CD4-positive, alpha-beta T cell (primary cell): ENCODE data around the gene MMP23B. TPM values are rescaled to one million over a fixed set of nuclear protein-coding genes. Genes with fewer than 3 reads are reported as not detected.

Experiments
- ATAC-seq: fragments of 200-7000 bp; cut with Tn5 transposase; one replicate; pipeline ENCODE4 v1.10.0; 2022; ENCODE audit warnings: mild to moderate bottlenecking; ENCODE audit not compliant: poor library complexity
- CTCF ChIA-PET: fragments of 350-600 bp; sonication (Branson Sonifier 250); formaldehyde crosslinking; loops from one replicate; lab custom pipeline; 2021; ENCODE audit warnings: antibody characterized with exemption, inconsistent platforms; lab: Charles Lee
- POLR2A ChIA-PET: fragments of 350-600 bp; sonication (Branson Sonifier 250); formaldehyde crosslinking; loops from one replicate; lab custom pipeline; 2021; ENCODE audit warnings: antibody characterized with exemption, inconsistent platforms; lab: Charles Lee
- DNase-seq, 14 experiments: peaks; one replicate each; pipeline ENCODE4 v3.0.0-alpha.2; 2013 to 2020; ENCODE audit warnings: mixed read lengths in 2 of 14
- H3K27ac ChIP-seq, 2 donors: one replicate each; pipeline versions ENCODE4 v1.5.1 to v1.7.0; 2013; ENCODE audit warnings: low read length in 2 of 2, low read depth in 1 of 2, mild to moderate bottlenecking in 1 of 2
- H3K27me3 ChIP-seq, 2 experiments: 1 replicate in 1 of 2; 2 replicates in 1 of 2; pipeline versions ENCODE4 v1.6.1 to v1.7.0; 2013; ENCODE audit warnings: low read length in 2 of 2, control low read depth in 1 of 2, mild to moderate bottlenecking in 1 of 2, moderate library complexity in 1 of 2; ENCODE audit not compliant: insufficient read depth in 2 of 2, control insufficient read depth in 1 of 2
- H3K36me3 ChIP-seq: one replicate; pipeline ENCODE4 v1.6.1; 2013; ENCODE audit warnings: low read length, control low read depth; ENCODE audit not compliant: insufficient read depth
- H3K4me1 ChIP-seq: one replicate; pipeline ENCODE4 v1.6.1; 2013; ENCODE audit warnings: low read length, control low read depth; ENCODE audit not compliant: insufficient read depth
- H3K4me3 ChIP-seq: one replicate; pipeline ENCODE4 v1.5.1; 2013; ENCODE audit warnings: mild to moderate bottlenecking, low read length, moderate library complexity
- H3K9me3 ChIP-seq, 2 experiments: 1 replicate in 1 of 2; 2 replicates in 1 of 2; pipeline versions ENCODE4 v1.6.1 to v1.7.0; 2013; ENCODE audit warnings: low read length in 2 of 2, mild to moderate bottlenecking in 2 of 2, control low read depth in 1 of 2, moderate library complexity in 1 of 2; ENCODE audit not compliant: control insufficient read depth in 1 of 2, insufficient read depth in 1 of 2
- H3K27ac Mint-ChIP-seq: one replicate; pipeline ENCODE4 v1.8.0; 2020; ENCODE audit warnings: mixed read lengths
- H3K27me3 Mint-ChIP-seq: one replicate; pipeline ENCODE4 v1.8.0; 2021; ENCODE audit warnings: mixed read lengths
- H3K36me3 Mint-ChIP-seq: one replicate; pipeline ENCODE4 v1.8.0; 2021; ENCODE audit warnings: low read depth, mixed read lengths
- H3K4me1 Mint-ChIP-seq: one replicate; pipeline ENCODE4 v1.8.0; 2021; ENCODE audit warnings: low read depth, mixed read lengths
- H3K4me3 Mint-ChIP-seq: one replicate; pipeline ENCODE4 v1.8.0; 2020; ENCODE audit warnings: mild to moderate bottlenecking, mixed read lengths
- H3K9me3 Mint-ChIP-seq: one replicate; pipeline ENCODE4 v1.8.0; 2020; ENCODE audit warnings: mixed read lengths
- CTCF ChIP-seq: fragments of 200-600 bp; IDR thresholded peaks from one replicate; pipeline ENCODE4 v1.8.0; 2022; ENCODE audit warnings: antibody characterized with exemption, mild to moderate bottlenecking
- intact Hi-C, 2 experiments: fragments of 100-400 bp; cut with DNase I in 1 of 2; cut with micrococcal nuclease in 1 of 2; formaldehyde crosslinking; loops; one replicate each; pipeline versions ENCODE4 v1.15.1 to v1.9.0; 2023 to 2025; cut with DNase I, micrococcal nuclease
- total RNA-seq, 174 experiments: library from RNA in 2 of 174; stranded (reverse) in 2 of 174; gene quantifications; one replicate each; pipeline ENCODE4 v1.2.3 and lab custom pipeline; 2021 to 2026

MMP23B gene
- total RNA-seq, 2 experiments from 2014 or later: 3.0 to 3.7 TPM

- H3K36me3 Mint-ChIP-seq: no peaks in the 10 kb centered on the region
- intact Hi-C loops: no loop called here
- H3K9me3 Mint-ChIP-seq: no peaks in the 10 kb centered on the region
- ChIA-PET CTCF (interaction anchor here (1.6 kb wide), 1 partner anchor 29 kb away, joined by 4 read pairs; no protein-coding TSS in a partner anchor), POLR2A (interaction anchor here (0.6 to 3.4 kb wide), 4 partner anchors 11 to 98 kb away, joined by 3 to 22 read pairs (median 5); partner anchors contain the start of gene MIB2)
- Histone ChIP-seq H3K27me3 (no peaks in the 10 kb centered on the region), H3K9me3 (no peaks in the 10 kb centered on the region), H3K4me3 (no peak overlapping the region), H3K36me3 (no peaks in the 10 kb centered on the region), H3K4me1 (peaks cover 34% of the 10 kb centered on the region), H3K27ac (no peak overlapping the region)
- DNase-seq (peak in 1 of 14 experiments; percentile 14), ATAC-seq (no peak)
- TF ChIP-seq CTCF: no peak
- no peaks in the 10 kb centered on the region for H3K27me3 Mint-ChIP-seq
- no peak overlapping the region for H3K4me3 Mint-ChIP-seq
- H3K4me1 Mint-ChIP-seq: peaks cover 17% of the 10 kb centered on the region
- peak overlapping the region; percentile 20 for H3K27ac Mint-ChIP-seq
Observed at GRCh38 chr1:1602968-1603506, 28.9 kb upstream of the MMP23B start.

GRCh38 chr1:1603671-1604373, 28.2 kb upstream of the MMP23B start:
- peaks cover 17% of the 10 kb centered on the region for H3K4me1 Mint-ChIP-seq
- H3K27me3 Mint-ChIP-seq: no peaks in the 10 kb centered on the region
- intact Hi-C loops: no loop called here
- Histone ChIP-seq H3K9me3 (no peaks in the 10 kb centered on the region), H3K27me3 (no peaks in the 10 kb centered on the region), H3K4me1 (peaks cover 28% of the 10 kb centered on the region), H3K36me3 (no peaks in the 10 kb centered on the region), H3K4me3 (no peak overlapping the region), H3K27ac (no peak overlapping the region)
- DNase-seq: peak in 1 of 14 experiments; percentile 17
- POLR2A ChIA-PET: interaction anchor here (0.9 to 1.2 kb wide), 3 partner anchors 10 to 27 kb away, joined by 3 to 5 read pairs (median 4); partner anchors contain the start of gene MIB2
- H3K9me3 Mint-ChIP-seq: no peaks in the 10 kb centered on the region
- no peak overlapping the region for H3K27ac Mint-ChIP-seq
- TF ChIP-seq CTCF: no peak
- no peak for ATAC-seq
- no peaks in the 10 kb centered on the region for H3K36me3 Mint-ChIP-seq
- H3K4me3 Mint-ChIP-seq: no peak overlapping the region
- CTCF ChIA-PET: interaction anchor here (1.6 kb wide), 1 partner anchor 30 kb away, joined by 4 read pairs; no protein-coding TSS in a partner anchor

GRCh38 chr1:1604374-1605033, 27.5 kb upstream of the MMP23B start:
- H3K4me3 Mint-ChIP-seq: no peak overlapping the region
- no peaks in the 10 kb centered on the region for H3K27me3 Mint-ChIP-seq
- Histone ChIP-seq H3K4me1 (peaks cover 23% of the 10 kb centered on the region), H3K9me3 (no peaks in the 10 kb centered on the region), H3K4me3 (no peak overlapping the region), H3K27ac (no peak overlapping the region), H3K36me3 (no peaks in the 10 kb centered on the region), H3K27me3 (no peaks in the 10 kb centered on the region)
- TF ChIP-seq CTCF: no peak
- intact Hi-C loops: no loop called here
- ChIA-PET POLR2A (interaction anchor here (0.8 to 1.2 kb wide), 3 partner anchors 9 to 11 kb away, joined by 4 to 5 read pairs (median 4); partner anchors contain the start of gene MIB2), CTCF (interaction anchor here (0.6 kb wide), 1 partner anchor 91 kb away, joined by 4 read pairs; no protein-coding TSS in a partner anchor)
- H3K9me3 Mint-ChIP-seq: no peaks in the 10 kb centered on the region
- H3K36me3 Mint-ChIP-seq: no peaks in the 10 kb centered on the region
- H3K4me1 Mint-ChIP-seq: peaks cover 17% of the 10 kb centered on the region
- peak overlapping the region; percentile 61 for H3K27ac Mint-ChIP-seq
- DNase-seq (peak in 1 of 14 experiments; percentile 20), ATAC-seq (no peak)
